Neural progenitor cell (in vitro differentiated cells): ENCODE data around the gene KREMEN2.

Source experiments
- EZH2 ChIP-seq: fragments of 200-600 bp; sonication (generic); IDR thresholded peaks from 2 replicates; pipeline ENCODE4 v1.6.1; 2017; ENCODE audit warnings: antibody characterized with exemption, mild to moderate bottlenecking, moderate library complexity
- TF ChIP-seq, protein P1 (sequence below): fragments of 200-600 bp; sonication (generic); IDR thresholded peaks from 2 replicates; pipeline ENCODE4 v1.5.1; 2017; ENCODE audit warnings: antibody characterized with exemption, mild to moderate bottlenecking

DNA sequence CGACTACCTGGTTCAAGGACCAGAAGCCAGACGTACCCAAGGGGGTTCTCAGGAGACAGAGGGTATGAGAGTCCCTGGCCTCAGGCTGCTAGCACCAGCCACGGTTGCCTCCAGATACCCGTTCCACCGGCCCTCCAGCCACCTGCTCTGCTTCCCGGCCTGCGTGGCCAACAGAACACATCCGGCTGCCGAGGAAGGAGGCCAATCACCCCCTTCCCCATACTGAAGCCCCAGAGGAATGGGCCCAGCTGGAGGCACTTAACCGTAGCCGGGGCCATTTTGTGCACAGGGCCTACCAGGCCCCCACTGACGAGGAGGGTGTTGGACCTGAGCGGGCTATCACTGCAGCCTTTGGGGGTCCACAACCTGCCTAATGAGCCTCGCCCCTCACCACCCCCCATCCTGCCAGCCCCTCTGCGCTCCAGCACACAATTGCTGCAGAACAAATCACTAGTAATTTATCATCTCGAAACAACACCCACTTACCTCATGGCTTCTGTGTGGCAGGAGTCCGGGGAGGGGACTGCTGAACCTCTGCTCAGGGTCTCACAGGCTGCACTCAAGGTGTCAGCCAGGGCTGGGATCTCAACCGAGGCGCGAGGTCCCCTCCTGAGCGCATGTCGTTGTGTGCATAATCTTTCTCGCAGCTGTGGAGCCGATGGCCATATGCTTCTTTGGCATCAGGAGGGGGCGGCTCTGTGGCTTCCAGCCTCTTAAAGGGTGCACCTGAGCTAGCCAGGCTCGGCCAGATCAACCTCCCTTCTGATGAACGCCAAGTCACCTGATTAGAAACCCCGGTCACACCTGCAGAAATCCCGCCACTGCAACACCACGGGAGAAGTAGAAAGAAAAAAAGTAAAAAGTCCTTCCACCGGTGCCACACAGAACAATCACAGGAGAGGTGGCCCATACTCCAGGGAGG lies 10.1 kb upstream of the KREMEN2 start:
- TF ChIP-seq EZH2: no peak
- TF ChIP-seq, protein P1, sequence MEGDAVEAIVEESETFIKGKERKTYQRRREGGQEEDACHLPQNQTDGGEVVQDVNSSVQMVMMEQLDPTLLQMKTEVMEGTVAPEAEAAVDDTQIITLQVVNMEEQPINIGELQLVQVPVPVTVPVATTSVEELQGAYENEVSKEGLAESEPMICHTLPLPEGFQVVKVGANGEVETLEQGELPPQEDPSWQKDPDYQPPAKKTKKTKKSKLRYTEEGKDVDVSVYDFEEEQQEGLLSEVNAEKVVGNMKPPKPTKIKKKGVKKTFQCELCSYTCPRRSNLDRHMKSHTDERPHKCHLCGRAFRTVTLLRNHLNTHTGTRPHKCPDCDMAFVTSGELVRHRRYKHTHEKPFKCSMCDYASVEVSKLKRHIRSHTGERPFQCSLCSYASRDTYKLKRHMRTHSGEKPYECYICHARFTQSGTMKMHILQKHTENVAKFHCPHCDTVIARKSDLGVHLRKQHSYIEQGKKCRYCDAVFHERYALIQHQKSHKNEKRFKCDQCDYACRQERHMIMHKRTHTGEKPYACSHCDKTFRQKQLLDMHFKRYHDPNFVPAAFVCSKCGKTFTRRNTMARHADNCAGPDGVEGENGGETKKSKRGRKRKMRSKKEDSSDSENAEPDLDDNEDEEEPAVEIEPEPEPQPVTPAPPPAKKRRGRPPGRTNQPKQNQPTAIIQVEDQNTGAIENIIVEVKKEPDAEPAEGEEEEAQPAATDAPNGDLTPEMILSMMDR: no peak
